GM11168 (cell line): ENCODE measurements around the gene PPP1R13L.
"Not testable (repeated sequence)": the region's sequence is repeated elsewhere in the genome, so short reads cannot be mapped to it uniquely, and the experiment has no call there.

ENCODE experiments used
- in situ Hi-C: fragments of 300-500 bp; cut with MboI; formaldehyde crosslinking; loops from one replicate; pipeline ENCODE4 v1.12.0; 2022; ENCODE audit warnings: low sequenced_read_pairs; ENCODE audit not compliant: unreplicated experiment

Gene PPP1R13L

GRCh38 chr19:45349430-45349941 is 55.4 kb downstream of the PPP1R13L start:
- in situ Hi-C loops, result no loop called here

GRCh38 chr19:45349126-45349415 is 55.8 kb downstream of the PPP1R13L start:
- in situ Hi-C loops, result no loop called here

GRCh38 chr19:45348367-45349125 is 56.3 kb downstream of the PPP1R13L start:
- in situ Hi-C loops, result no loop called here

- in situ Hi-C loops, result no loop called here
Measured at GRCh38 chr19:45347570-45348366, 57.1 kb downstream of the PPP1R13L start.

DNA sequence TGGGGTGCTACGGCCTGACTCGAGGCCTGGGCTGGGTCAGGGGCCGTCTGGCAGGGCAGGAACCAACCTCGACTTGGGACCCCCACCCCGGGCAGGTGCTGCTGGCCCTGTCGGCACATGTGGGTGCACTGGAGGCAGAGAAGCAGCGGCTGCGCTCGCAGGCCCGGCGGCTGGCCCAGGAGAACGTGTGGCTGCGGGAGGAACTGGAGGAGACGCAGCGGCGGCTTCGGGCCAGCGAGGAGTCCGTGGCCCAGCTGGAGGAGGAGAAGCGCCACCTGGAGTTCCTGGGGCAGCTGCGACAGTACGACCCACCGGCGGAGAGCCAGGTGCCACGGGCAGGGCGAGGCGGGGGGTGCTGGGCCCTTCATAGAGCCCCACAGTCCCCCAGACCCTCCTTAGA is 58.4 kb downstream of the PPP1R13L start:
- in situ Hi-C loops, result no loop called here

GRCh38 chr19:45345506-45345860 is 59.4 kb downstream of the PPP1R13L start:
- in situ Hi-C loops, result no loop called here

DNA sequence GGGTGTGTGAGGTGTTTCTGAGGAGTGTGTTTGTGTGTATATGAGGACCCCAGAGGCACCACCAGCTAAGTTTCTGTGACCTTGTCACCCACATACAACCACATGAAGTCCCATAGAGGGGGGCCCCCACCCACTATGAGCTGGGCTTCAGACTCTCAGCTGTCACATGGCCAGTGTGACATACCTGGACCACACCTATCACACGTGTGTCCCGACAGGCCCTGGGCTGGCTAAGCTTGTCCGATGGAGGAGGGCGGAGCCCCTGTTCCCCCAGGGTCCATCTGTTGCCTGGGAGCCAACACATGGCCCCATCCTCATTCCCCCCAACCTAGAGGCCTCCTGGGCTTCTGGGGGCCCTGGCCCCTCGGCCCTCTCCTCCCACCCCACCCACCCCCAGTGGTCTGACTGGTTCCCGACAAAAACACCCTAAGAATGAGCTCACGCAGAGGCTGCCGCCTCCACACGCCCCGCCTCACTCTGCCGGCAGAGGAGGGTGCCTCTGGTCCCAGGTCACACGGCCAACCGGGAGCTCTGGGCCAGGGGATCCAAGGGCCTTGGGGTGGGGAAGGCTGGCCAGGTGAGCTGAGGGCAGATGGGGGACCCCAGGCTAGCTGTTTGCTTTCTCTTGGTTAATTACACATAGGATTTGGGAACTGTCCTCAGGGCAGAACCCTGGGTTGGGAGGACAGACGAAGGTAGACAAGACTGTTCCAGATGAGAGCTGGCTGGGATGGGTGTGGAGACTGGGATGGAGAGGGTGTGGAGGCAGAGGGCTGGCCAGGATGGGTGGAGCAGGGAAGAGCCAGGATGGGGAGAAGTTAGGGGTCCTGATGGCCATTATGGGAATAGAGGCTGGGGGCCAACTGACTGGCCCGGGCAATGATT is 60.0 kb downstream of the PPP1R13L start:
- in situ Hi-C loops, result no loop called here

DNA sequence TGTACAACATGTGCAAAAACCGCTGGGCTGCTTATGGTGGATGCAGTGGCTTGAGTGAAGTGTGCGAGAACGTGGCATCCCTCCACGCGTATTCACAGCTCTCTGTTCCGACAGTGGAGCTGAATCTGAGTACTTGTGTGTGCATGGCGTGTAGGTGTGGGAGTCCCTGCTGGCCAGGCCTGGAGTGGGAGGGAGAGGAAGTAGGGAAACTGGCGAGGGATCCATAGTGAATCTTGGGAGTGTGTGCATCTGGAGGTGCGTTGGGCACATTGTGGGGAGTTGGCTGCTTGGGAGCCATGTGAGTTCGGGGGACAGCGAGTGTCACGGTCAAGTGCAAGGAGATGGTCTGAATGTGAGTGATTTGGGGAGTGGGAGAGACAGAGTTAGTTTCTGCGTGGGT is 62.0 kb downstream of the PPP1R13L start:
- in situ Hi-C loops, result no loop called here

- in situ Hi-C loops, result no loop called here
Measured at GRCh38 chr19:45340899-45341453, 63.9 kb downstream of the PPP1R13L start.

DNA sequence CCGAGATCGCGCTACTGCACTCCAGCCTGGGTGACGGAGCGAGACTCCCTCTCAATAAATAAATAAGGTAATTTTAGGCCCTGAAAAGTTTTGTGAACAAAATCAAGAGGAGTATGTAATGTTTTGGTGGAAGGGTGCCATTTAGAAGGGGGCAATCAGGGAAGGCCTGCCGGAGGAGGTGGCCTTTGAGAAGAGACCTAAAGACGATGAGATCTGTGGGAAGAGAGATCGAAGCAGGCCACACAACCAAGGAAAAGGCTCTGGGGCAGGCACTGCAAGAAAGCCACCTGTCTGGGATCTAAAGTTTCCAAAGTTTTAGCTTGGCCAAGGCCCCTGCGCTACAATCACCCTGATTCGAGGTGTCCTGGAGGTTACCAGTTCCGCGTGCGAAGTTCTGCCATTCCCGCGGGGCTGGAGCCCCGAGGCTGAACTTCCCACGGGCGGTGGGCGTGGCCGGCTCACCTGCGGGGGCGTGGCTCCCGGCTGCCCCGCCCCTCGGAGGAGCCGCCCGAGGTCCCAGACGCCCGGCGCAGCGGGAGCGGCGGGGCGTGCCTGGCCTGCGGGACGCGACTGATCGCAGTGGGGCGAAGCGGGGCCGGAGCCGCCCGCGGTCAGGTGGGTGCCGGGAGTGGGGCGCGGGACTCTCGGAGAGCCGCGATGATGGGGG is 64.5 kb downstream of the PPP1R13L start, which contains the start of gene KLC3:
Gene KLC3 (plus strand): TSS at position 519 of the 667 bp plus-strand sequence. CDS start 4,792 bp downstream, outside the sequence.
- in situ Hi-C loops, result no loop called here

DNA sequence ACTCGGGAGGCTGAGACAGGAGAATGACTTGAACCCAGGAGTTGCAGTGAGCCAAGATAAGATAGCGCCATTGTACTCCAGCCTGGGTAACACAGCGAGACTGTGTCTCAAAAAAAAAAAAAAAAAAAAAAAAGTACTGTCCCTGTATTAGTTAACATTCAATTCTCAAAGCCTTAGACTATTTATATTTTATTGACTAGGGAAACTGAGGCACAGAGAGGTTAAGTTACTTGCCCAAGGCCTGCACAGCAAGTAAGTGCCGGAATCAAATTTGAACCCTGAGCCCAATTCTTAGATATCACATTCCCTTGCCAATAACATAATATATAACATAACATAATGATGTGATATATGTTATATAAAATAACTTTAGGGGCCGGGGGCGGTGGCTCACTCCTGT is 65.2 kb downstream of the PPP1R13L start:
- in situ Hi-C loops, result no loop called here

- in situ Hi-C loops, result no loop called here
Measured at GRCh38 chr19:45336696-45337251, 68.1 kb downstream of the PPP1R13L start.

DNA sequence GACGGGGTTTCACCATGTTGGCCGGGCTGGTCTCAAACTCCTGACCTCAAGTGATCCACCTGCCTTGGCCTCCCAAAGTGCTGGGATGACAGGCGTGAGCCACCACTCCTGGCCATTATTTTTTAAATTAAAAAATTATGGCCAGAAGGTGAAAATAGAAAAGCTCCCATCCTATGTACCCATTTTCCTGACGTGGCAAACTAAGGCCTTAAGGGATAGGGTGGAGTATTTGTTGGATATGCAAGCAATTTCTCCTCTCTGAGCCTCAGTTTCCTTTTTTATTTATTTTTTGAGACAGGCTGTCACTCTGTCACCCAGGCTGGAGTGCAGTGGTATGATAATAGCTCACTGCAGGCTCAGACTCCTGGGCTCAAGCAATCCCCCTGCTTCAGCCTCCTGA is 70.0 kb downstream of the PPP1R13L start:
- in situ Hi-C loops, result not testable (repeated sequence)

DNA sequence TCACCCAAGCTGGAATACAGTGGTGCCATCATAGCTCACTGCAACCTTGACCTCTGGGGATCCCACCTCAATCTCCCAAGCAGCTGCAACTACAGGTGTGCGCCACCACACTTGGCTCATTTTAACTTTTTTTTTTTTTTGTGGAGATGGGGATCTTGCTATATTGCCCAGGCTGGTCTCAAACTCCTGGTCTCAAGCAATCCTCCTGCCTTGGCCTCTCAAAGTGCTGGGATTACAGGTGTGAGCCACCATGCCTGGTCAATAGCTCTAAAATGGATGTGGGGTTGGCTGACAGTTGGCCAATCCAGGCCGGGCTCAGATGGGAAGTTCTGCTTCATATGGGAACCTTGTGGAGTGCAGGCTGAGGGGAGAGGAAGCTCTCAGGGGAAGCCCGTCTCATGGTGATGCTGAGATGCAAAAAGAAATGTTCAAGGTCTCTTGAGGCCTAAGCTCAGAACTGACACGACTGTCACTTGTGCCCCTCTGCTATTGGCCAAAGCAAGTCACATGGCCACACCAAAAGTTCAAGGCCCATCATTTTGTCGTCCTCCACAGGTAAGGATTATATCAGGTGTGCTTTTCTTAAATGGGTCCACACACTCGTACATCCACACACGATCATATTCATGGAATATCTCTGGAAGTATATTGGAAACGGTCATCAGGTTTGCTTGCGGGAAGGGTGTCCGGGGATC is 71.1 kb downstream of the PPP1R13L start:
- in situ Hi-C loops, result no loop called here

GRCh38 chr19:45331411-45331810 is 73.5 kb downstream of the PPP1R13L start:
- in situ Hi-C loops, result no loop called here
